GM18520 (cell line): ENCODE measurements around the gene DTNBP1.

Source experiments
- ATAC-seq: cut with Tn5 transposase; IDR thresholded peaks from one replicate; pipeline ENCODE4 v1.9.1; 2021; ENCODE audit not compliant: unreplicated experiment

The DTNBP1 gene

GRCh38 chr6:15536198-15536955, 126.5 kb downstream of the DTNBP1 start:
- ATAC-seq = no peak

- no peak for ATAC-seq
Observed at GRCh38 chr6:15535495-15536197, 127.2 kb downstream of the DTNBP1 start.

- ATAC-seq = no peak
Observed at GRCh38 chr6:15534974-15535373, 127.9 kb downstream of the DTNBP1 start.

- no peak for ATAC-seq
Observed at GRCh38 chr6:15533379-15534026, 129.3 kb downstream of the DTNBP1 start.

GRCh38 chr6:15531973-15532372, 130.9 kb downstream of the DTNBP1 start:
- ATAC-seq = no peak

GRCh38 chr6:15530411-15530810, 132.4 kb downstream of the DTNBP1 start:
- no peak for ATAC-seq

- no peak for ATAC-seq
Observed at GRCh38 chr6:15528870-15529269, 134.0 kb downstream of the DTNBP1 start.

- ATAC-seq = no peak
Observed at GRCh38 chr6:15527838-15528617, 134.8 kb downstream of the DTNBP1 start.

GRCh38 chr6:15526212-15526701, 136.6 kb downstream of the DTNBP1 start:
- ATAC-seq = no peak

- ATAC-seq = no peak
Observed at GRCh38 chr6:15524861-15525401, 137.9 kb downstream of the DTNBP1 start.

GRCh38 chr6:15523679-15524630, 138.9 kb downstream of the DTNBP1 start:
- no peak for ATAC-seq

GRCh38 chr6:15522856-15523529, 139.8 kb downstream of the DTNBP1 start:
- ATAC-seq = no peak

GRCh38 chr6:15522427-15522826, 140.4 kb downstream of the DTNBP1 start:
- no peak for ATAC-seq

- no peak for ATAC-seq
Observed at GRCh38 chr6:15522026-15522425, 140.8 kb downstream of the DTNBP1 start.

- no peak for ATAC-seq
Observed at GRCh38 chr6:15521582-15521981, 141.2 kb downstream of the DTNBP1 start.

- ATAC-seq = no peak
Observed at GRCh38 chr6:15520626-15521203, 142.1 kb downstream of the DTNBP1 start.

GRCh38 chr6:15519681-15520080, 143.1 kb downstream of the DTNBP1 start:
- no peak for ATAC-seq

GRCh38 chr6:15518878-15519277, 143.9 kb downstream of the DTNBP1 start:
- ATAC-seq = no peak

- ATAC-seq = no peak
Observed at GRCh38 chr6:15518057-15518456, 144.8 kb downstream of the DTNBP1 start.
